PC-3 (cell line): ENCODE data around the gene ASCL2.

Source experiments
- CTCF ChIP-seq: fragments of 300-600 bp; sonication (generic); conservative IDR thresholded peaks from 2 replicates; pipeline ENCODE4 v1.5.1; 2017; ENCODE audit warnings: antibody characterized with exemption, low read depth, mild to moderate bottlenecking, low read length
- EZH2 ChIP-seq: fragments of 300-600 bp; sonication (generic); IDR thresholded peaks from one replicate; pipeline ENCODE4 v1.6.1; 2017; ENCODE audit warnings: antibody characterized with exemption, mild to moderate bottlenecking, low read length; ENCODE audit not compliant: unreplicated experiment

- TF ChIP-seq CTCF (no peak), EZH2 (no peak)
These were observed 14.0 kb downstream of the ASCL2 start for GRCh38 chr11:2256293-2256913.
